IPS-18c (cell line): Measurements from ENCODE around the gene NR1D2.
"Not testable (repeated sequence)": the region's sequence is repeated elsewhere in the genome, so short reads cannot be mapped to it uniquely, and the experiment has no call there.

Experiments
- H3K4me3 ChIP-seq: 2 replicates; pipeline ENCODE4 v1.7.0; 2013; ENCODE audit warnings: low read depth, mild to moderate bottlenecking, low read length, moderate library complexity; ENCODE audit not compliant: insufficient read depth
- H3K9me3 ChIP-seq: one replicate; pipeline ENCODE4 v1.6.1; 2013; ENCODE audit warnings: mild to moderate bottlenecking, low read length, moderate library complexity; ENCODE audit not compliant: control insufficient read depth, insufficient read depth

NR1D2 gene

GRCh38 chr3:23984934-23985333, 39.8 kb downstream of the NR1D2 start:
- Histone ChIP-seq H3K4me3 (no peak overlapping the region), H3K9me3 (peaks cover 4% of the 10 kb centered on the region)

- Histone ChIP-seq H3K9me3 (peaks cover 4% of the 10 kb centered on the region), H3K4me3 (no peak overlapping the region; the same call in 1 of the 2 replicates)
Observed at GRCh38 chr3:23985747-23986544, 40.9 kb downstream of the NR1D2 start.

GRCh38 chr3:23987356-23987755, 42.3 kb downstream of the NR1D2 start:
- Histone ChIP-seq H3K9me3 (no peaks in the 10 kb centered on the region), H3K4me3 (no peak overlapping the region)

GRCh38 chr3:23991306-23991682, 46.2 kb downstream of the NR1D2 start:
- Histone ChIP-seq H3K9me3 (no peaks in the 10 kb centered on the region), H3K4me3 (no peak overlapping the region)

- no peaks in the 10 kb centered on the region for H3K9me3 ChIP-seq
- no peak overlapping the region for H3K4me3 ChIP-seq
Observed at GRCh38 chr3:23991683-23992628, 46.9 kb downstream of the NR1D2 start.

- Histone ChIP-seq H3K9me3 (no peaks in the 10 kb centered on the region), H3K4me3 (no peak overlapping the region)
Observed at GRCh38 chr3:23993556-23994243, 48.6 kb downstream of the NR1D2 start.

- H3K9me3 ChIP-seq: no peaks in the 10 kb centered on the region
Observed at GRCh38 chr3:23994244-23994569, 49.1 kb downstream of the NR1D2 start.

GRCh38 chr3:23995219-23995618, 50.1 kb downstream of the NR1D2 start:
- Histone ChIP-seq H3K4me3 (no peak overlapping the region), H3K9me3 (no peaks in the 10 kb centered on the region)

More at GRCh38 chr3:23994244-23994569, 49.1 kb downstream of the NR1D2 start:
- H3K4me3 ChIP-seq: no peak overlapping the region

GRCh38 chr3:23996095-23996524, 51.0 kb downstream of the NR1D2 start:
- Histone ChIP-seq H3K9me3 (no peaks in the 10 kb centered on the region), H3K4me3 (no peak overlapping the region)

GRCh38 chr3:23999012-23999641, 54.0 kb downstream of the NR1D2 start:
- Histone ChIP-seq H3K4me3 (no peak overlapping the region), H3K9me3 (no peaks in the 10 kb centered on the region)

GRCh38 chr3:24002129-24002528, 57.0 kb downstream of the NR1D2 start:
- no peaks in the 10 kb centered on the region for H3K9me3 ChIP-seq
- H3K4me3 ChIP-seq: no peak overlapping the region

- no peaks in the 10 kb centered on the region for H3K9me3 ChIP-seq
- no peak overlapping the region for H3K4me3 ChIP-seq
Observed at GRCh38 chr3:24003466-24003865, 58.4 kb downstream of the NR1D2 start.

GRCh38 chr3:24004171-24004938, 59.3 kb downstream of the NR1D2 start:
- H3K9me3 ChIP-seq: no peaks in the 10 kb centered on the region
- H3K4me3 ChIP-seq: no peak overlapping the region

- Histone ChIP-seq H3K9me3 (no peaks in the 10 kb centered on the region), H3K4me3 (no peak overlapping the region)
Observed at GRCh38 chr3:24005669-24006068, 60.6 kb downstream of the NR1D2 start.

GRCh38 chr3:24010834-24011233, 65.7 kb downstream of the NR1D2 start:
- H3K9me3 ChIP-seq, H3K4me3 ChIP-seq: not testable (repeated sequence)

GRCh38 chr3:24012589-24013269, 67.6 kb downstream of the NR1D2 start:
- no peak overlapping the region for H3K4me3 ChIP-seq
- H3K9me3 ChIP-seq: no peaks in the 10 kb centered on the region
